ENCODE results near the gene PYCARD.
"Not testable (repeated sequence)": the region's sequence is repeated elsewhere in the genome, so short reads cannot be mapped to it uniquely, and the experiment has no call there.

PYCARD gene

GRCh38 chr16:31189412-31189778, 13.2 kb downstream of the PYCARD start:
- no peak for DNase-seq

DNA sequence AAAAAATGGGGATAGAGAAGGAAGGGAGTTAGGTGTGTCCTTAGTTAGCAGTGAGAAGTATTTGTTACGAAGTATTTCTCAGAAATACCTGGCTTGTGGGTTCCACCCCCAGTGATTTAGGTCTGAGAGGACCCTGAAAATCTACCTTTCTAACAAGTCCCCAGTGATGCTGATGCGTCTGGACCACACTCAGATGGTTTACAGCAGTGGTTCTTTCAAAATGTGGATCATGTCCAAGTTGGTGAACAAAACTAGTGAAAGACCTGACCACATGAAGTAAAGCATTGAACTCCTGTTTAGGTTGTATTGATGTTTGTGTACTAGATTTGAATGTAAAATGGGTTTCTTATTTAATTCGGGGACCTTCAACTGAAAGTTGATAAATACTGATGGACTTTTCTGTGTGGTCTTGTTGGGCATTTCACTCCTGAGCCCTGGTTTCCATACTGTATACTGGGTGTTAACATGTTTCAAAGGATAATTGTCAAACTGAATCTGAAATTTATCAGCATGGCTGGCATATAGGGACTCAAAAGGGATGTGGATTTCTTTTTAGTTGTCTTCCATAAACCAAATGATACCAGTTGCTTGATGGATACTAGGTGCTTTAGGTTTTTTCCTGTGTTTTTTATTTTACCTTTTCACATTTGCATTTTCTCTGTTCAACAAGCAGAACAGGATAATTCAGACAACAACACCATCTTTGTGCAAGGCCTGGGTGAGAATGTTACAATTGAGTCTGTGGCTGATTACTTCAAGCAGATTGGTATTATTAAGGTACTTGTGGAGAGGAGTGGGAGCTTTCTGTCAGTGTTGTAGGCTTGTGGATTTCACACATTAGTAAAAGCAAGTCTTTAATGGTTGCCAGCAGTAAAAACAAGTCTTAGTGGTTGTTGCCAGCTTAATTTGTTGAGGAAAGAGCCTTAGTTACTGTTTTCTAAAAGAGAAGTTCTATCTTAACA, 13.8 kb downstream of the PYCARD start:
- DNase-seq: no peak

DNA sequence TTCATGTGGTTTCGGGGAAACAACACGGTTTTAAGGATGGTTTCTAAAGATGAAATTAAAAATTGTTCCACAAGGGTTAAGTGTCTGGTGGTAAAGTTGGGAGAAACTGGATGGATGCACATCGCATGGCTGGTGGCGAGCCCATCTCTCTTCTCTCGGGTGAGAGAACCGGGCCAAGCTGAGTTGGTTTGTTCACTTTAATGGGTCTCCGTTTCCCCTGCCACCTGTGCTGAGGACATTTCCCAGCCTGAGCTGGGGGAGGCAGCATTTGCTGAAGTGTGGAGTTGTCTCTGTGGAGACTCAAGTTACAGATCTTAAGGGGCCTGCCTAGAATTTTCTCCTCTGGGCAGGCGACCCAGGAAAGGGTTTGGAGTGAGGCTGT, 14.8 kb downstream of the PYCARD start:
- DNase-seq: no peak

GRCh38 chr16:31186930-31187807, 15.4 kb downstream of the PYCARD start:
- DNase-seq: no peak

- no peak for DNase-seq
These were observed 16.4 kb downstream of the PYCARD start for GRCh38 chr16:31186176-31186575.

DNA sequence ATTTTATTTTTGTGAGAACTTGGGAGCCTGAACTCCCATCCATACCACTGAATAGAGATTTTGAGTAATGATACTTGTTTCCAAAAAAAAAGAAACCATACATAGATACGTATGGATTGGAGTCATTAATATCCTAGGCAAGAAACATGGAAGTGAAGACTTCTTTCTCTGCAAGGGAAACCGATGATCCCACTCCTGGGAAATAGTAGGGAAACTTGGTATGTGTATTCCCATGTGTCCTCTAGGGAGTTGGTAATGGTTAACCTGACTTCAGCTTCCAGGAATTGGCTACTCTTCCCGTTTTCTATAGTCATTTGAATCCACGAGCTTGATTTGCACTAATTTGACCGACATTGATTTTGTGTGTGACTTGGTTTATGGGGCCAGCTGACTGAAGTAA, 17.2 kb downstream of the PYCARD start:
- DNase-seq: no peak

- DNase-seq: no peak
These were observed 17.7 kb downstream of the PYCARD start for GRCh38 chr16:31184888-31185287.

DNA sequence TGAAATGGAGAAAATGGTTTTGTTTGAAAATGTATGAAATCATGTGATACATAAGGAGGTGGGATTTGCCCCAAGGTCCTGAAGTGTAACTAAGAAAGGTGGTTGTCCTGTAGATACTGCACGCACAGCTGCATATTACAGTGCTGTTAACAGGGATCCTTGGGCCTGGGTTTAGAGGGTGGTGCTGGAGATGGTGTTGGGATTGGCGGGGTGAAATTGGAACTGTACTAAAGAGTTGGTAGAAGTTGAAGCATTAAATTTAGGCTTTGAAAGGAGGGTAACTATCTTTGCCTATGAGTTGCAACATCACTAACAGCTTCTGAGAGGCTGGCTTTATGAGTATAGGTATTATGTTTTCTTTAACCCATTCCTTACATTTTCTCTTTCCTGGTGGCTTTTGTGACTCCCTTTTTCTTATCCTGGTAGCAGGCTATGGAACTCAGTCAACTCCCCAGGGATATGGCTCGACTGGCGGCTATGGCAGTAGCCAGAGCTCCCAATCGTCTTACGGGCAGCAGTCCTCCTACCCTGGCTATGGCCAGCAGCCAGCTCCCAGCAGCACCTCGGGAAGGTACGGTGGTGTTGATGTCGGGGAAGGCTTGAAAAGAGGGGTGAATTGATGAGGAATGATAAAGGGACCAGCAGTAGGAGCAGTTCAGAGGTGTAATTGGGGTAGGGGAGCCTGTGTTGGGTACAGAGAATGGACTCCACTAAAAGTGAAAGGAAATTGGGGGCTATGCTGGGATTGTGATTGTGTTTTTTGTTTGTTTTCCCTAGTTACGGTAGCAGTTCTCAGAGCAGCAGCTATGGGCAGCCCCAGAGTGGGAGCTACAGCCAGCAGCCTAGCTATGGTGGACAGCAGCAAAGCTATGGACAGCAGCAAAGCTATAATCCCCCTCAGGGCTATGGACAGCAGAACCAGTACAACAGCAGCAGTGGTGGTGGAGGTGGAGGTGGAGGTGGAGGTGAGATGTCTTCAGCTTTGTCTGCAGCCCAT, 18.8 kb downstream of the PYCARD start:
- no peak for DNase-seq

DNA sequence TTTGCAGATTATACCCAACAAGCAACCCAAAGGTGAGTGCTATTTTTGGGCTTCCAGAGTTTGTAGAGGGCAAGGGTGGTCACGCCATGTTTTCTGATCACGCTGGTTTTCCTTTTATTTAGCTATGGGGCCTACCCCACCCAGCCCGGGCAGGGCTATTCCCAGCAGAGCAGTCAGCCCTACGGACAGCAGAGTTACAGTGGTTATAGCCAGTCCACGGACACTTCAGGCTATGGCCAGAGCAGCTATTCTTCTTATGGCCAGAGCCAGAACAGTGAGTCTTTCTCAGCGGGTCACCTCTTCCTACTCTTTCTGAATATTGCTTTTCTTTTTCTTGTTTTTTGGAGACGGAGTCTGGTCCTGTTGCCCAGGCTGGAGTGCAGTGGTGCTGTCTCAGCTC, 20.2 kb downstream of the PYCARD start:
- no peak for DNase-seq

DNA sequence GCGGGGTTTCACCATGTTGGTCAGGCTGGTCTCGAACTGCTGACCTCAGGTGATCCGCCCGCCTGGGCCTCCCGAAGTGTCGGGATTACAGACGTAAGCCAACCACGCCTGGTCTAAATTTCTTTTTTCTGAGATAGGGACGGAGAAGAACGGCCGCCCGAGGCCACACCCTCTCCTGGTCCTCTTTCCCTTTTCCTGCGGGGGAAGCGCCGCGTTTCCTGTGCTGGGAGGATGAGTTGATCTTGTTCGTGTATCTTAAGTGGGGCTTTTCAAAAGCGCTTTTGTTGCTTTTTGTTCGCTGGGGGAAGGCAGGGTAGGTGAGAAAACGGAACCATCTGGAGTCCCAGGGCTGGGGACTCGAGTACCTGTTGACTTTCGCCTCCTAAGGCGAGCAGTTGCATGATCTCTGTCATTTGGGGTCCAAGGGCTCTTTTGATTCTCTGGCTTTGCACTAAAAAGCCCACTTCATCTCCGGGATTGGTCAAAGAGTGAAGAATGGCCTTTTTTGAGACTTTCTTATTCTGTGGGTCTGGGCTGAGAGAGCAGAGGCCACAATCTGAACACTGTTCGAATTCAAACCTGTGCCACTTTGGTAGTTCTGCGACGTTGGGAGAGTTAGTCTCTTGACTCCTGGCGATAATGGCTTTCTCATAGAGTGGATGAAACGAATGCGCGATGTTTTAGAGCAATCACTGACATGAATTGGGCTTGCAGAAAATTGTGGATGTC, 21.3 kb downstream of the PYCARD start:
- no peak for DNase-seq

DNA sequence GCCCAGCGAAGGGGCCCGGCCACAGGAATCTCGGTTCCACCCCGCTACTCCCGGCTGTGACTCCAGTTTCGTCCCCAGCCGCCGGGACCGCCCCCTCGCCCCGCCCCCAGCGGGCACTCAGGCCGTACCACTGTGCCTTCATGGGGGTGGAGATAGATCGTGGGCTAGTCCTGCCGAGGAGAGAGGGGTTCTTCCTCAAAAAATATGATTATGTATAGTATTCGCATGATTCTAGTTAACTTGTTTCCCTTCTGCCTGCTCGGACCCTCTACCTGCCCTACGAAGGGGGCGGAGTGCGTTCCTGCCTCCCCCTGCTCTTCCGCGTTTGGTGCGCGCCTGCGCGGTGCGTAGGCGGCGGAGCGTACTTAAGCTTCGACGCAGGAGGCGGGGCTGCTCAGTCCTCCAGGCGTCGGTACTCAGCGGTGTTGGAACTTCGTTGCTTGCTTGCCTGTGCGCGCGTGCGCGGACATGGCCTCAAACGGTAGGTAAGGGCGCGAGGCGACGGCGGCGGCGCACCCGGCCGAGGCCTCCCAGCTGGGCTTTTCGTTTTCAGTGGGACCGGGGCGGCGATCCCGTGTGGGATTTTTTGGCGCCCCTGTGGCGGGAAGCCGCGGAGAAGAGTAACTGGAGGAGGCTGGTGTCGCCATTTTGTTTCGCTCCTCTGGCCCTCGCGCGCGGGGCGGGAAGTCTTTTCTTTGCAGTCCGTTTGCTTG, 22.7 kb downstream of the PYCARD start, which contains the start of gene FUS:
TSS of gene FUS (plus strand) at position 393 of the 713 bp plus-strand sequence. CDS start at position 469, 76 bp downstream.
- DNase-seq: peak; percentile 87

DNA sequence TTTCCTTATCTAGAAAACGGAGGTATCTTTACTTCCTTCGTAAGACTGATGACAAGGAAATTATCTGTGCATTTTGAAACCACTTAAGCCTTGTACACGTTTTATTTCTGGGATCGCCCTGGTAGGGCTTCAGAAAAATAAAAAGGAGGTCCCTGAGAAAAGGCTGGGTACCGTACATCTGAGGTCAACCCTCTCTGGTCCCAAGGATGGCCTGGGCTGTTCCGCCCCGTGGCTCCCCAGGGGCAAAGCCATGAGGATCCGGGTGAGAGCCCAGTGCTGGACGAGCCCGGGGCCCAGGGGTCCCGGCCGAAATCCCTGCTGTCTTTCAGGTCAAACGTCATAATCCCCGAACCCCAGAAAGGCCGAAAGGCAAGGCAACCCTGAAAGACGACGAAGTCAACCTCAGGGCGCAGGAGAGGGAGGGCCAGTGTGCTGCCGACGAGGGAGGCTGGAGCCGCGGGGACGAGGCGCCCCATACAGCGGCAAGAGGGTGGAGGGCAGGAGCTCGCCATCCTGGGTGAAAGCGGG, 23.3 kb downstream of the PYCARD start:
- no peak for DNase-seq

GRCh38 chr16:31177136-31177535, 25.4 kb downstream of the PYCARD start:
- DNase-seq: no peak

GRCh38 chr16:31170048-31170447, 32.5 kb downstream of the PYCARD start:
- DNase-seq: not testable (repeated sequence)

DNA sequence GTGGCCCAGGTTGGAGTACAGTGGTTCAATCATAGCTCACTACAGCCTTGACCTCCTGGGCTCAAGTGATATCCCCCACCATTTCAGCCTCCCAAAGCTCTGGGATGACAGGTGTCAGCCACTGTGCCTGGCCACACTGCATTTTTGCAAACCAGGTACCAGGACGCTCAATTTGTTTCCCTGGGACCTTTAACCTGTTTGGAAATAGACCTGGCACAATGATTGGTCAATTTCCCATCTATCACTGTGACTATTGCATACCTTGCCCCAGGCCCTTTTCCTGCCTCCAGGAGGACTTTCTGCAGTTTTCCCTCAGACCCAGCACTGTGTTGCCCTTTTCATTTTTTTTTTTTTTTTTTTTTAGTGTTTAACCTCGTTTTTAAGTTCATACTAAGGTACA, 33.7 kb downstream of the PYCARD start:
- no peak for DNase-seq

DNA sequence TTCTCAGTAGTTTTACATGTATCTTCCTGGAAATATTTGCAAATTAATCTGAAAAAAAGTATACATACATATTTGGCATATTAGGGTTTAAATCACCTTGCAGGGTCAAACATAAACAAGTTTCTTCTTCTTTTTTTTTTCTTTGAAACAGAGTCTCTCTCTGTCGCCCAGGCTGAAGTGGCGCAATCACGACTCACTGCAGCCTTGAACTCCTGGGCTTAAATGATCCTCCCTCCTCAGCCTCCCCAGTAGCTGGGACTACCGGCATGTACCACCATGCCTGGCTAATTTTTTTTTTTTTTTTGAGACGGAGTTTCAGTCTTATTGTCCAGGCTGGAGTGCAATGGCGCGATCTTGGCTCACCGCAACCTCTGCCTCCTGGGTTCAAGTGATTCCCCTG, 35.2 kb downstream of the PYCARD start:
- DNase-seq: no peak

DNA sequence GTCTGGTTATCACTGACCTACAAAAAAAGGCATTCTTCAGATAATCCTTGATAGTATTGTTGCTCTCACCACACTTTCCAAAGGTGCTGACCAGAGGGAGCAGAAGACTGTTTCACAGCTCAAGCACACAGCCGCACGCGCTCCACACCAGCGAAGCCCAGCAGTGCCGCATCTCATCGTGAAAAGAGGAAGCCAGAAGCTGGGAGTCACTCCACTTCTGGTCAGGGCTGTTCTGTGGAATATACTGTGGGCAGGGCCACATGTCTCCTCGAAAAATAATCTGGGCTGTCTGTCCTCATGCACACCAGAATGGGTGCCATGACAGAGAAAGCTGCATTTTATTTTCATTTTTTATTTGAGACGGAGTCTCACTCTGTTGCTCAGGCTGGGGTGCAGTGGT, 45.4 kb downstream of the PYCARD start:
- DNase-seq: no peak

All from NCI-H1436 (cell line).